Measurements from ENCODE around the gene DNAH17.

DNAH17 gene

DNA sequence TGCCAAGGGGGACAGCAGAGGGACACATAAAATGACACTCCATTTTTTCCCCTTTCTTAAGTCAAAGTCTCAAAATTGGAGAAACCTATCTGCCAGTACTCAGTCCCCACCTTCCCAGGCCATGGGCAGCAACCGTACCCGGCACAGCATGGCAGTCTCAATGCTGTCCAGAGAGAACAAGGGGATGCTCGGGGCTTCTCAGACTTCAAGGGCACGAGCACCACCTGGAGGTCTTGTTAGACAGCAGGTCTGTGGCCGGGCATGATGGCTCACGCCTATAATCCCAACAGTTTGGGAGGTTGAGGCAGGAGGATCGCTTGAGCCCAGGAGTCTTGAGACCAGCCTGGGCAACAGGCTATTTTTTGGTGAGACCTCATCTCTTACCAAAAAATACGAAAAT, 3.2 kb downstream of the DNAH17 start:
- no peak for DNase-seq

DNA sequence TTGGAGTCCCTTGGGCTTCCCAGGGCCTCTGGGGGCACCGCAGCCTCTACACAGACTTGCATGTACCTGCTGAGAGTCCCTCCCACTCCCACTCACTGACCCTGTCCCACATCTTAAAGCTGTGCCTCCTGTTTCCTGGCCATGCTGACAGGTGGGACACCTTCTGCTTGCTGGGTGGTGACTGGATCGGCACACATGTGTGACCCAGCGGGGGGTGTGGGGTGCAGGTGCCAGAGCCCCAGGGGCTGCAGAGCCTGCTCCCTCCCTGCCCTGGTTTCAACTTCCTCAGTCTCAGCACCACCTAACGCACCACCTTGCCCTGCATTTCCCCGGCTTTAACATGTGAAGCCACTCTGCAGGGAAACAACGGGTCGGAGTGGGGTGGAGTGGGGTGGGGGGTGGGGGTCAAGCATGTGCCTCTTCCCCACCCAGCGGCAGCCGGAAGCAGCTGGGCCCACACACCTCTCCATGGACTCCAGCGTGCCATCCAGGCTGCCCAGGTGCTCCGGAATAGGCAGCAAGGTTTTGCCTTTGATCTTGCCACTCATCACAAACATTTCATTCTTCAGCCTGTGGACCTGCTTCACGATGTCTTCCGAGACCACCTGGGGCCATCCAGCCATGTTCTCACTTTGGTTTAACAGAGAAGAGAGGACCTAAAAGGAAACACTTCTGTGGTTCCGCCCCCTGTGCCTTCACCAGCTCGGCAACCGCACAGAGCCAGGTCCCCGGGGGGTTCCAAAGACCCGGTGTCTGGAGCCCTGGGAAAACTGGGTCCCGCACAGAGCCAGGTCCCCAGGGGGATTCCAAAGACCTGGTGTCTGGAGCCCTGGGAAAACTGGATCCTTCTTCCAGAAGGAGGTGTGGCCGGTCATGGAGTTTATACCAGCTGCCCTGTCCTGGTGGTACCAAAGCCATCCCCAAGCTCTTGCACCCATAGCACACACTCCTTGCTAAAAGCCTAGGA, 4.7 kb downstream of the DNAH17 start:
- DNase-seq = no peak

DNA sequence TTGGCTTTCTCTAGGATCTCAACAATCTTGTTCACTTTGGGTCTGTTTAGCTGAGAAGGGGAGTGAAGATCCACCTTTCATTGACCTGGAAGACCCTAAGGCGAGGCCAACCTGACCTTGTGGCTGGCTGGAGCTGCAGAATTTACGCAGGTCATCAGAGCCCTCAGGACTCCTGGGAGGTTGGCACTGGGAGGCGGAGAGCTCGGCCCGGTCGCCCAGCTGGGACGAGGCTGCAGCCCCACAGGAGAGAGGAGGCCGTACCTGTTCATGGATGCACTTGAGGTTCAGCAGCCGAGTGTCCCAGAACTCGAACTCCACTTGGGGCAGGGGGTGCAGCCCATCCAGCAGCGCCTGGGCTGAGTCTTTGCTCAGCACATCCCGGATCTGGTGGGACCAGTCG, 5.9 kb downstream of the DNAH17 start:
- DNase-seq = no peak

- DNase-seq = no peak
Measured at GRCh38 chr17:78568494-78569115, 8.6 kb downstream of the DNAH17 start.

- DNase-seq = no peak
Measured at GRCh38 chr17:78567991-78568390, 9.2 kb downstream of the DNAH17 start.

GRCh38 chr17:78566947-78567346, 10.2 kb downstream of the DNAH17 start:
- no peak for DNase-seq

DNA sequence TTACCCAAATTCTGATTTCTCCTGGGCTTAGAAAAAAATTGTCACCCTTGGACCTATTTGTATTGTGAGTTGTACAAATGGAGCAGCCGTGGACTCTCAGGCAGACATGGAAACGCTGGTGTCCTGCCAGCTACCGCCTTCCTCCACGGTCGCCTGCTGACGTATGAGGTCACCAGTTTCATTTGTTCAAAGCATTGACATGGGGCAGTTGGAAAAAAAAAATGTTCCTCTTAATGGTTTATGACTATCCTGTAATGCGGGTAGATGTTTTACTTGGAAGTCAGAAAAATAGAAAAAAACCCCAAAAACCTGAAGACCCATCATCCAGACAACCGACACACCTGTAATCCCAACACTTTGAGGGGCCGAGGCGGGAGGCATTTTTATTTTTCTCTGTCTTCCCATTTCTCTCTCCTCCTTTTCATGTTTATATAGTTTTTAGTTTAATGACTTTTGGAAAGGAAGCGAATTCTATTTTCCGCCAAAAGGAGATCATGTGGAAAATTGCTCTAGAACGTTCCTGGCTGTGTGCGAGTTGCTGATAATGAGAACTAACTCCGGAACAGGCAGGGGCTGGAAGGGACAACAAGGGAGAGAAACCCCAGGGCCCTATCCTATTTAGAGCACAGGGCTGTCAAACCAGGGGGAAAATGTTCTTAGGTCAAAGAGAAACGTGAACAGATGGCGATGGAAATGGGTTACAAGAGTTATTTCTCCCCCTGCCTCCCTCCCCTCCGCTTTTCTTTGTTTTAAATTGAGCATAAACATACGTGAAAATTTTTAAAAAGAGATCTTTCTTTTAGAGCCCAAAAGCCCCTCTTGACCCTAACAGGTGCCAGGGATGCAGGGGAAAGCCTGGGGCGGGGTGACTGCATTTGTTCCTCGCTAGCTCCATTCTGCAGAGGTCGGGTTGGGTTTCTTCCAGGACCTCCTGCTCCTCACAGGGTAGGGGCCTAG, 13.7 kb downstream of the DNAH17 start:
- DNase-seq = no peak

DNA sequence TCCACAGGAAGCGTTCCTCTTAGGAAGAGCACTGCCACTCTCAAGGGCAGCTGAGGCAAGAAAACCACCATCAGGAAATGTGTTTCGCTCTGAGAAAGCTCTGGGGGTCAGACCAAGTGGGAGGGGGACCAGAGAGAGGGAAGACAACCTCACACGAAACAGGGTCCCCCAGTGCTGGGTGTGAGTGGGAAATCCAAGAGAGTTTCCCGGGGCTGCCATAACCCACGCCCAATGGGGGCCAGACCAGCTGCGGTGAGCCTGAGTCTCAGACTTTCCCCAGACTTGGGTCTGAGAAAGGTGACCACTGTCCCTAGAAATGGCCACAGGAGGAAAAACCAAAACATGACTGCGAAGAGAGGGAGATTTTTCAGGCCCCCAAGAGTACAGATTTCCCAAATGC, 14.5 kb downstream of the DNAH17 start:
- DNase-seq = no peak

DNA sequence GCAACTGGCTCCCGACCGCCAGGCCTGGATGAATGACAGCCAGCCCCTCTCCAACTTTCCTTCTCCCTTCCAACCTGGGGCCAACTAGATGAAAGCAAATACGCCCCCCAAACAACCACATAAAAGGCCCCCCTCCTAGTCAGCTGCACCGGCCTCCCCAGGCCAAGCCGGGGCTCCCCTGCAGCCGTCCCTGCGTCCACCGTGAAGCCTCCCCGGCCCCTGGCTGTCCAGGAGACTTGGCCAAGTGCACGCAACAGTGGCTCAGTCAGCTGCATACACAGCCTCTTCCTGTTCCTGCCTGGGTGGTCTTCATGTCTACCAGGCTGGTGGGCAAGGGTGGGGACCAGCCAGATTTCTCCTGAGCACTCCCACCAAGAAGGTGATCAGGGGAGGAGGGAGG, 16.0 kb downstream of the DNAH17 start:
- no peak for DNase-seq

- no peak for DNase-seq
Measured at GRCh38 chr17:78560731-78561130, 16.5 kb downstream of the DNAH17 start.

DNA sequence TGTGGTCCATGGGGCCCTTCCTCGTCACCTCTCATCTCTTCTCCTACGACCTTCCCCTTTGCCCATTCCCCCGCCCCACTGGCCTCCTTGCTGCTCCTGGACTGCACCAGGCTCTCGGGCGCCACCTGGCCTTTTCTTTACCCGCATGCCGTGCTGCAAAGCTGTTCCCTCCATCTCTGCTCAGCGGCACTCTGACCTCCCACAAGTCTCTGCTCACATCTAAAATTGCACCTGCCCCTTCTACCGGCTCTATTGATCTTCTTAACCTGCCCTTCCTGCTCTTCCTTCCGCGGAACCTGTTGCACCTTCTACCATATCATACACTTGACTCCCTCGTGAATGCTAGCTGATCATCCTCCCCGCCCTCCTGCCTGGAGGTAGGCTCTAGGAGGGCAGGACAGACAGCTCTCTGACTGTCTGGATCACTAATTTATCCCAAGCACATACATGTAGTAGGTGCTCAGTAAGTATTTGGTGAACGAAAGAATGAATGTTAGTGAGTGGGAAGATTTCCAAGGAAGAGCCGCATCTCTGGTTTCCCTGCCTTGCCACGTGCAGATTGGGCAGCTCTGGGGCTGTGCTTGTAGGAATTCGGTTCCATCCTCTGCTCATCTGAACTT, 17.3 kb downstream of the DNAH17 start:
- DNase-seq = no peak

DNA sequence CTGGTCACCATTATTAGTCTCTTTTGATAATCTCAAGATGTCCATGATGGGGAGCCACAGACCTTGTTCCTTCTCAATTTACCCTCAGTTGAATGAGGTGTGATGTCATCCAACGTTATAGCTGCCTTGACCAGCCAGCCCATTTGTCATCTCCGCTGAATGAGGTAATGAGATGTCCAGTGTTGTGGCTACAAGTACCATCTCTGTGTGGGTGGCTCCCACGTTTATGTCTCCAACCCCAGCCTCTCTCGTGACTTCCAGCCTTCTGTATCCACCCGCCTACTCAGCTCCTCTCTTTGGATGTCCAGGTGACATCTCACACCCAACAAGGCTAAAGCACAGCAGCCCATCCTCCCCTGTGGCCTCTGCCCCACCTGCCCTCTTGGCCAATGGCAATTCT, 18.2 kb downstream of the DNAH17 start:
- no peak for DNase-seq

DNA sequence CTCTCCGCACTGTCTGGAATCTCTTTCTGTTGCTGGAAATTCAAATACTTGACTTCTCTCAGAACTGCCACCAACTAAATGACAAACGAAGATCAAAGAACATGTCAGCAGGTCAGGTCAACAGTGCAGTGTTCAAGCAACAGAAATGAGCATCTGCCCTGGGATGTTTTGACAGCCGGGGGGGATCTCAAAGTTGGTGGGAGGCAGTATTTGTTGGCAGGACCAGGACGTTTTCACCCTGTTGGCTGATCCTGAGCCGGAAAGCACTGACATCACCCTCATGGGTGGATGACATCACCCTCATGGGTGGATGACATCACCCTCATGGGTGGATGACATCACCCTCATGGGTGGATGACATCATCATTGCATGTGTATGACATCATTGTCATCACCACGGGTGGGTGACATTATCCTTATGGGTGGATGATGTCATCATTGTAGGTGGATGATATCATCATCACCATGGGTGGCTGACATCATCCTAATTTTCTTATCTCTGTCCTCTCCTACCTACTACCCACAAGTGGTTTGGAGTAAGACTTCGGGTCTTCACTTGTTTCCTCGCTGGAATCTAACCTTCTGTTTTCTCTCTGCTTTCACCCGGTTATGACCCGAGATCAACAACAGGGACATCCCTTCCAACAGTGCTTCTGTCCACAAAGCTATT, 18.9 kb downstream of the DNAH17 start:
- DNase-seq = no peak

- DNase-seq = no peak
Measured at GRCh38 chr17:78557598-78558039, 19.6 kb downstream of the DNAH17 start.

DNA sequence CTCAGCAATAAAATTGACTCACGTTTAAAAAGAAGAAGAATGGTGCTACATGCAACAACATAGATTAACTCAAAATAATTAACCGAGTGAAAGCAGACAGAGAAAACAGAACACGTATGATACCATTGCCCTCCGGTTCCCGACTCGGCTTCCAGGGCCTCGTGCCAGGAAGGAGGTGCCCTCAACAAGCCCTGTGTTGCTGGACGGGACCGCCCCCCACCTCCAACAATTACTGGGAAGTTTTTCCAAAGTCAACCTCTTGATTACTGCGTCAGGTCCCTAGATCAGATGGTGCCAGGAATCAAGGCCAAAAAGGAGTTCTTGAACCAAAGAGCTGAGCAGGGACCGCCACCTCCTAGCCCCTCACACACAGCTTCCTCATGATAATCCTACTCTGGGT, 20.4 kb downstream of the DNAH17 start:
- DNase-seq = no peak

DNA sequence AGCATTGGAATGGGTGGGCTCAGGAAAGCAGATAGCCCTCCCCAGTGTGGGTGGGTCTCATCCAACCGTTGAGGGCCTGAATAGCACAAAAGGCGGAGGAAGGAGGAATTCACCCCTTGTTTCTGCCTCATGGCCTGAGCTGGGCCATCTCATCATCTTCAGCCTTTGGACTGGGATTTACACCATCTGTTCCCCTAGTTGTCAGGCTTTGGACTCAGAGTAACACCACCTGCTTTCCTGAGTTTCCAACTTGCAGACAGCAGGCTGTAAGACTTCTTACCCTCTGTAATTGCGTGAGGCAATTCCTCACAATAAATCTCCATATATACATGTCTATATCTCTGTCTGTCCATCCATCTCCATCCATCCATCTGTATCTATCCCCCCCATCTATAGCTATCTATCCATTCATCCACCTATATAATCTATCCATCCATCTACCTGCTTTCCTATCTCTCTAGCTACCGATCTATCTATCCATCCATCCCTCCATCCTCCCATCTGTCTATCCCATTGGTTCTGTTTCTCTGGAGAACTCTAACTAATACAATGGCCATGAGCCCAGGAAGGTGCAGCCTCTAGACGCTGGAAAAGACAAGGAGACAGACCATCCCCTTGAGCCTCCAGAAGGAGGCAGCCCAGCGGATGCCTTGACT, 21.3 kb downstream of the DNAH17 start:
- no peak for DNase-seq

- no peak for DNase-seq
Measured at GRCh38 chr17:78550464-78550863, 26.7 kb downstream of the DNAH17 start.

GRCh38 chr17:78548725-78549124, 28.5 kb downstream of the DNAH17 start:
- no peak for DNase-seq

DNA sequence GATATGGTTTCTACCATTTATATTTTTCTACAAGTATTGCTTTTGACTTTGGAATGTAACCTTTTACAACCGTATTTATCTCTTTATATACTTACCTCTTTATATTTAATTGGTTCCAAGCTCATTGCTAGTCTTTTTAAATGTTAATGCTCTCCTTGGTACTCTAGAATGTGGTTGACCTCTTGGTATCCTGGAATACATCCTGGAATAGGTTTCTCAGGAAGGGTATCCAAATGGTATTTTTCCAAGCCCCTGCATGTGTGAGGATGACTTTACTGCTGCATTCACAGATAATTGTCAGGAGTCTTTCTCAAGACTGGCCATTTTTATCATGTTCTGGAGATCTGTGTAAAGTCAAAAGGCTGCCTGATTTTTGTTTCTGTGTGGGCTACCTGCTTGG, 30.2 kb downstream of the DNAH17 start:
- no peak for DNase-seq

GRCh38 chr17:78546476-78546875, 30.7 kb downstream of the DNAH17 start:
- no peak for DNase-seq
